Measurements from ENCODE around the gene GRIA4. TPM values are rescaled to one million over a fixed set of nuclear protein-coding genes. Genes with fewer than 3 reads are reported as not detected.

GRIA4 gene
- total and polyA plus RNA-seq, 2 experiments from 2014 or later = 1.3 to 3.7 TPM

Small RNA genes within 50 kb of the gene (small RNA-seq; reads per million reads assigned to genes)
- gene RNU4-55P (not detected), gene RNU6-277P (not detected)
